ENCODE data around the gene RNF2. TPM values are rescaled to one million over a fixed set of nuclear protein-coding genes. Genes with fewer than 3 reads are reported as not detected.

Gene RNF2
- total and polyA plus RNA-seq, 12 donors, result 2.3 to 16.7 (median 13.2) TPM

DNA sequence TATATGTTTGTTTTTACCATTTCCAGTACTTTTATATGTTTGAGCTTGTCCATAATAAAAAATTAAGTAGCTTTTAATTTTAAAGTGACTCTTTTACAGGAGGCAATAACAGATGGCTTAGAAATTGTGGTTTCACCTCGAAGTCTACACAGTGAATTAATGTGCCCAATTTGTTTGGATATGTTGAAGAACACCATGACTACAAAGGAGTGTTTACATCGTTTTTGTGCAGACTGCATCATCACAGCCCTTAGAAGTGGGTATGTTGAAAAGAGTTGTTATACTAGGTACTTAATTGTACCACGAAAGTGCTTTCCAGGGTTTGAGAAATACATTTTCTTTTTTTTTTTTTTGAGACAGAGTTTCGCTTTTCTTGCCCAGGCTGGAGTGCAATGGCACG lies 46.1 kb downstream of the RNF2 start:
- ATAC-seq, result no peak
- no peak for DNase-seq
- Histone ChIP-seq H3K27me3 (no peaks in the 10 kb centered on the region), H3K36me3 (peaks cover 0 to 87% (median 10%) of the 10 kb centered on the region in 9 donors), H3K4me3 (no peak overlapping the region), H3K27ac (no peak overlapping the region), H3K4me1 (peaks cover 0 to 2% (median 0%) of the 10 kb centered on the region in 9 donors), H3K9me3 (no peaks in the 10 kb centered on the region)
- intact Hi-C loops (cut with DNase I), result no loop called here
- TF ChIP-seq CTCF (IDR thresholded peaks at IDR 0.05), result no peak
- WGBS, 2 donors, result 93 to 94% methylated on average over 5 of the region's 5 CpGs

- Histone ChIP-seq H3K27me3 (no peaks in the 10 kb centered on the region), H3K4me3 (no peak overlapping the region), H3K4me1 (peaks cover 0 to 6% (median 0%) of the 10 kb centered on the region in 9 donors), H3K27ac (no peak overlapping the region), H3K9me3 (no peaks in the 10 kb centered on the region), H3K36me3 (peaks cover 0 to 84% (median 14%) of the 10 kb centered on the region in 9 donors)
- TF ChIP-seq CTCF (IDR thresholded peaks at IDR 0.05), result no peak
- DNase-seq (no peak), ATAC-seq (no peak)
- intact Hi-C loops (cut with DNase I), result no loop called here
- 94 to 98% methylated on average over 2 of the region's 2 CpGs for WGBS, 2 donors
These were observed 49.4 kb downstream of the RNF2 start for GRCh38 chr1:185094761-185095160.

DNA sequence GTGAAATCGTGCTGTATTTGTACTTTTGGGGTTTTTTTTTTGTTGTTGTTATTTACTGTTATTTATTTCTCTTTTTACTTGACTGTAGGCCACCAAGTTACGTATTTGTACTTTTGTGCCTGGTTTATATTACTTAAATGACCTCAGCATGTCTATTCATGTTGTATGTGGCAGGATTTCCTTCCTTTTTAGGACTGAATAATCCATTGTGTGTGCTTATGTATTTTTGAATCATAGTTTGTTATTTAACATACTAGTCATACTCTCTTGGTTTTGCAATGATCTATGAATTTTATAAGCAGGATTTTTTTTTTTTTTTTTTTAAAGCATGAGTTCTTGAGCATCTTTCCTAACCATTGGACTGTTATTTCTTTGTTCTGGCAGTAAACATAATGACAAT lies 51.2 kb downstream of the RNF2 start:
- H3K27me3 ChIP-seq, result no peaks in the 10 kb centered on the region
- H3K4me3 ChIP-seq, result no peak overlapping the region
- peak overlapping the region in 2 of 10 donors; percentile 13 to 18 for H3K27ac ChIP-seq
- ATAC-seq (peak in 1 of 8 donors; percentile 57), DNase-seq (no peak)
- intact Hi-C loops (cut with DNase I), result no loop called here
- no peaks in the 10 kb centered on the region for H3K9me3 ChIP-seq
- 73% methylated on average over 2 of the region's 2 CpGs for WGBS, 2 donors
- peaks cover 0 to 6% (median 0%) of the 10 kb centered on the region in 9 donors for H3K4me1 ChIP-seq
- H3K36me3 ChIP-seq, result peaks cover 0 to 86% (median 20%) of the 10 kb centered on the region in 9 donors
- no peak for TF ChIP-seq CTCF (IDR thresholded peaks at IDR 0.05)

GRCh38 chr1:185104083-185104482 lies 58.7 kb downstream of the RNF2 start:
- TF ChIP-seq CTCF (IDR thresholded peaks at IDR 0.05), result no peak
- Histone ChIP-seq H3K27me3 (no peaks in the 10 kb centered on the region), H3K4me3 (no peak overlapping the region), H3K4me1 (no peaks in the 10 kb centered on the region), H3K36me3 (peaks cover 0 to 55% (median 11%) of the 10 kb centered on the region in 9 donors), H3K9me3 (peaks cover 0 to 25% (median 17%) of the 10 kb centered on the region in 11 donors), H3K27ac (no peak overlapping the region)
- intact Hi-C loops (cut with DNase I), result no loop called here
- DNase-seq, result no peak
- ATAC-seq, result no peak
- 93 to 96% methylated on average over 3 of the region's 3 CpGs for WGBS, 2 donors

Measured in heart right ventricle (tissue), 16 donors.